ENCODE data around the gene MAD2L1BP. TPM values are rescaled to one million over a fixed set of nuclear protein-coding genes. Genes with fewer than 3 reads are reported as not detected.
A peak's percentile ranks its signal among the peaks of the same experiment; 100 is the strongest.

The MAD2L1BP gene
- total RNA-seq, 1 experiment from 2014 or later = 36.8 TPM

- no peak for DNase-seq (ENCODE audit: low spot score)
Observed at GRCh38 chr6:43681303-43681702, 45.7 kb downstream of the MAD2L1BP start.

- DNase-seq (ENCODE audit: low spot score) = no peak
Observed at GRCh38 chr6:43682724-43683429, 47.2 kb downstream of the MAD2L1BP start.

- DNase-seq (ENCODE audit: low spot score) = no peak
Observed at GRCh38 chr6:43683708-43684455, 48.2 kb downstream of the MAD2L1BP start.

- no peak for DNase-seq (ENCODE audit: low spot score)
Observed at GRCh38 chr6:43687079-43687436, 51.4 kb downstream of the MAD2L1BP start.

GRCh38 chr6:43687437-43688347 is 52.1 kb downstream of the MAD2L1BP start, which contains the start of gene MRPS18A:
Gene MRPS18A (minus strand): TSS chr6:43687791. CDS start chr6:43687779, 12 bp downstream.
- peak; percentile 82 for DNase-seq (ENCODE audit: low spot score)

- DNase-seq (ENCODE audit: low spot score) = no peak
Observed at GRCh38 chr6:43689421-43689820, 53.8 kb downstream of the MAD2L1BP start.

Other genes with a start within 250 kb of the MAD2L1BP start
- 18.6 and 18.8 TPM in 2 replicates for gene ABCC10, start 208.3 kb upstream of the MAD2L1BP start, total RNA-seq (2014; rRNA removed; shearing (Covaris generic))
- gene DLK2, start 180.3 kb upstream of the MAD2L1BP start, total RNA-seq (2014; rRNA removed; shearing (Covaris generic)) = 0.10 and 0.34 TPM in 2 replicates
- 19.9 and 20.4 TPM in 2 replicates for gene TJAP1, start 158.3 kb upstream of the MAD2L1BP start, total RNA-seq (2014; rRNA removed; shearing (Covaris generic))
- gene LRRC73, start 125.5 kb upstream of the MAD2L1BP start, total RNA-seq (2014; rRNA removed; shearing (Covaris generic)) = 1.4 and 2.0 TPM in 2 replicates
- gene YIPF3, start 118.9 kb upstream of the MAD2L1BP start, total RNA-seq (2014; rRNA removed; shearing (Covaris generic)) = 92.4 and 102 TPM in 2 replicates
- gene POLR1C, start 118.8 kb upstream of the MAD2L1BP start, total RNA-seq (2014; rRNA removed; shearing (Covaris generic)) = 42.4 and 56.0 TPM in 2 replicates
- 65.9 and 71.0 TPM in 2 replicates for gene XPO5, start 59.8 kb upstream of the MAD2L1BP start, total RNA-seq (2014; rRNA removed; shearing (Covaris generic))
- 4.7 and 6.6 TPM in 2 replicates for gene POLH, start 59.7 kb upstream of the MAD2L1BP start, total RNA-seq (2014; rRNA removed; shearing (Covaris generic))
- 71.9 and 83.1 TPM in 2 replicates for gene GTPBP2, start 6.6 kb upstream of the MAD2L1BP start, total RNA-seq (2014; rRNA removed; shearing (Covaris generic))
- not detected in 2 replicates for gene RSPH9, start 9.2 kb downstream of the MAD2L1BP start, total RNA-seq (2014; rRNA removed; shearing (Covaris generic))
- gene MRPS18A, start 52.0 kb downstream of the MAD2L1BP start, total RNA-seq (2014; rRNA removed; shearing (Covaris generic)) = 112 and 125 TPM in 2 replicates
- 154 and 170 TPM in 2 replicates for gene VEGFA, start 134.4 kb downstream of the MAD2L1BP start, total RNA-seq (2014; rRNA removed; shearing (Covaris generic))

Measured in HT-29 (cell line).